ENCODE data around the gene HAO2.

The HAO2 gene

DNA sequence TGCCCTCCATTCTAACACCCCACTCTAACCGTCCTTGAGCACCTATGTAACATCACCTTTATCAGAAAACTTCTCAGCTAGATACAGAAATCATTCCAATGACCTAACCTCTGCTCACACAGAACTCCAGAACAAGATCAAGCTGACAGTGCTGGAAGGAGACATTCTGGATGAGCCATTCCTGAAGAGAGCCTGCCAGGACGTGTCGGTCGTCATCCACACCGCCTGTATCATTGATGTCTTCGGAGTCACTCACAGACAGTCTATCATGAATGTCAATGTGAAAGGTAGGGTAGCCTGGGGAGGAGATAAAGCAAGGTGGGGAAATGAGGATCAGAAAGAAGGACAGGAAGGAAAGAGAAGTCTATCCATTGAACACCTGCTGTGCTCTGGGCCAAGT is 74.2 kb downstream of the HAO2 start:
- FAIRE-seq: no peak
